ENCODE measurements around the gene DMD.

Gene DMD

DNA sequence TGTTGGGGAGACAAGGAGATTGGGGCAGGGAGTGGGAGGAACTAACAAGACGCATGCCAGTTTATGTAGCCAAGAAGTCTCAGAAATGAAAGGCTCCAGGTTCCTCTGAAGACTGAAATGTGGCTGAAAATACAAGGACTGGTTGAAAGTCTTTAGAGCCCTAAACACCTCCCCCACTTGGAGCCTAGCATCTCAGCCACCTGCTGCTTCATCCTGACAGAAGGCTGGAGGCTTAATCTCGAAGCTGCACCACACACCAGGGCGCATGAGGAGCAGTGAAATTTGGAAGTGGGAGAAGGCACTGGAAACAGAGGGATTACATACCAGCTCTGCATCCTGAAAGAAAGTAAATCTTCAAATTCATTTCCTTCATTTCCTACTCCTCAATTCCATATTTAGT is 1978.8 kb downstream of the DMD start:
- Histone ChIP-seq H3K9me2 (replicated peaks; ENCODE audit: low read depth, low read length) (no peaks in the 10 kb centered on the region), H3K79me2 (ENCODE audit: insufficient read depth, low read length) (no peaks in the 10 kb centered on the region), H2AFZ (ENCODE audit: low read length) (no peak overlapping the region), H3K4me3 (ENCODE audit: low read length, poor library complexity, severe bottlenecking) (no peak overlapping the region), H3K9me3 (ENCODE audit: insufficient read depth, low read depth, low read length) (no peaks in the 10 kb centered on the region), H3F3A (ENCODE audit: low read depth) (no peaks in the 10 kb centered on the region), H3K36me3 (ENCODE audit: insufficient read depth, low read length) (no peaks in the 10 kb centered on the region), H3K4me1 (ENCODE audit: insufficient read depth, low read length, poor library complexity, severe bottlenecking) (peaks cover 3% of the 10 kb centered on the region), H3K27me3 (ENCODE audit: insufficient read depth, low read length, poor library complexity, severe bottlenecking) (no peaks in the 10 kb centered on the region), H4K20me1 (ENCODE audit: insufficient read depth, low read length, poor library complexity, severe bottlenecking) (no peaks in the 10 kb centered on the region), H3K9ac (ENCODE audit: low read depth, low read length, poor library complexity, severe bottlenecking) (no peak overlapping the region), H3K4me2 (ENCODE audit: low read depth, low read length, poor library complexity, severe bottlenecking) (no peak overlapping the region)
- no peak for TF ChIP-seq EZH2phosphoT487 (IDR thresholded peaks at IDR 0.05; ENCODE audit: borderline replicate concordance)
- TF ChIP-seq, protein P1, sequence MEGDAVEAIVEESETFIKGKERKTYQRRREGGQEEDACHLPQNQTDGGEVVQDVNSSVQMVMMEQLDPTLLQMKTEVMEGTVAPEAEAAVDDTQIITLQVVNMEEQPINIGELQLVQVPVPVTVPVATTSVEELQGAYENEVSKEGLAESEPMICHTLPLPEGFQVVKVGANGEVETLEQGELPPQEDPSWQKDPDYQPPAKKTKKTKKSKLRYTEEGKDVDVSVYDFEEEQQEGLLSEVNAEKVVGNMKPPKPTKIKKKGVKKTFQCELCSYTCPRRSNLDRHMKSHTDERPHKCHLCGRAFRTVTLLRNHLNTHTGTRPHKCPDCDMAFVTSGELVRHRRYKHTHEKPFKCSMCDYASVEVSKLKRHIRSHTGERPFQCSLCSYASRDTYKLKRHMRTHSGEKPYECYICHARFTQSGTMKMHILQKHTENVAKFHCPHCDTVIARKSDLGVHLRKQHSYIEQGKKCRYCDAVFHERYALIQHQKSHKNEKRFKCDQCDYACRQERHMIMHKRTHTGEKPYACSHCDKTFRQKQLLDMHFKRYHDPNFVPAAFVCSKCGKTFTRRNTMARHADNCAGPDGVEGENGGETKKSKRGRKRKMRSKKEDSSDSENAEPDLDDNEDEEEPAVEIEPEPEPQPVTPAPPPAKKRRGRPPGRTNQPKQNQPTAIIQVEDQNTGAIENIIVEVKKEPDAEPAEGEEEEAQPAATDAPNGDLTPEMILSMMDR (conservative IDR thresholded peaks at IDR 0.05; ENCODE audit: low read length), result no peak

DNA sequence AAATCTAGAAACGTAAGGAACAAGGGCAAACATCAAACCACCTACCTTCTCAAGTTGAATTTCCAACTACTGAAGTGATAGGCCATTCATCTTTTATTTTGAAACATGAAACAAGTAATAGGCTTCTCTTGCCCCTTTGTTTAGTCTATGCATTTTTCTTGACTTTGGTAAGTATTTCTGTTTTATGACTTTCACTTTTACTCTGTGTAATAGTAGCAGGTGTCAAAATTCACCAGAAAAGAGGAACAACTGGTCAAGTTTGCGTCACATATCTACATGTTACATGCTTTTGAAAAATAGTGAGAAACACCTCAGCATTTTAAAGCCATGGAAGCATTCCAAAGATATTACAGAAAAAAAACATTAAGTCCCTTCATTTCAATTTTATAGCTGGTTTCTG is 1982.4 kb downstream of the DMD start:
- Histone ChIP-seq H3F3A (ENCODE audit: low read depth) (no peaks in the 10 kb centered on the region), H3K79me2 (ENCODE audit: insufficient read depth, low read length) (no peaks in the 10 kb centered on the region), H3K9ac (ENCODE audit: low read depth, low read length, poor library complexity, severe bottlenecking) (no peak overlapping the region), H4K20me1 (ENCODE audit: insufficient read depth, low read length, poor library complexity, severe bottlenecking) (no peaks in the 10 kb centered on the region), H3K9me2 (replicated peaks; ENCODE audit: low read depth, low read length) (no peaks in the 10 kb centered on the region), H3K36me3 (ENCODE audit: insufficient read depth, low read length) (no peaks in the 10 kb centered on the region), H3K4me1 (ENCODE audit: insufficient read depth, low read length, poor library complexity, severe bottlenecking) (peaks cover 8% of the 10 kb centered on the region), H3K4me3 (ENCODE audit: low read length, poor library complexity, severe bottlenecking) (no peak overlapping the region), H2AFZ (ENCODE audit: low read length) (no peak overlapping the region), H3K9me3 (ENCODE audit: insufficient read depth, low read depth, low read length) (no peaks in the 10 kb centered on the region), H3K27me3 (ENCODE audit: insufficient read depth, low read length, poor library complexity, severe bottlenecking) (no peaks in the 10 kb centered on the region), H3K4me2 (ENCODE audit: low read depth, low read length, poor library complexity, severe bottlenecking) (no peak overlapping the region)
- no peak for TF ChIP-seq EZH2phosphoT487 (IDR thresholded peaks at IDR 0.05; ENCODE audit: borderline replicate concordance)
- TF ChIP-seq, protein P1 (conservative IDR thresholded peaks at IDR 0.05; ENCODE audit: low read length), result no peak

DNA sequence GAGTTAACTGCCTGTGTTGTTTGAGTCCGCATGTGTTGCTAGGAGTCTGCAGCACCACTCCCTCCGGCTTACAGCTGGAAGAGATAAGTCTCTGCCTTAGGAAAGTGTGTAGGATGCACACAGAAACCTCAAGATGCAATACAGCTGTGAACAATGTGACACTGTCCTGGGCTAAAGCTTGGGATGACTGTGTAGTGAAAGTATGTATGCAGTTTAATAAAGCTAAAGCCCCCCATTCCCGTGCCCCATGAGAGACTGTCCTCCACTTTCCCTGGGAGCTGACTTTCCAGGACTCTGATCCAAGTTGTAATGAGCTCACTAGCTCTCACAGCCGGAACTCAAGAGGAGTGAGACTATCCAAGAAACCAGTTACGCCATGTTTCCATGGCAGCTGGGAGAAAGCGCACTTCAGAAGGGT is 1982.9 kb downstream of the DMD start:
- Histone ChIP-seq H3K4me3 (ENCODE audit: low read length, poor library complexity, severe bottlenecking) (no peak overlapping the region), H3K4me1 (ENCODE audit: insufficient read depth, low read length, poor library complexity, severe bottlenecking) (peaks cover 11% of the 10 kb centered on the region), H3F3A (ENCODE audit: low read depth) (no peaks in the 10 kb centered on the region), H4K20me1 (ENCODE audit: insufficient read depth, low read length, poor library complexity, severe bottlenecking) (no peaks in the 10 kb centered on the region), H3K36me3 (ENCODE audit: insufficient read depth, low read length) (no peaks in the 10 kb centered on the region), H3K27me3 (ENCODE audit: insufficient read depth, low read length, poor library complexity, severe bottlenecking) (no peaks in the 10 kb centered on the region), H2AFZ (ENCODE audit: low read length) (no peak overlapping the region), H3K9me2 (replicated peaks; ENCODE audit: low read depth, low read length) (no peaks in the 10 kb centered on the region), H3K9me3 (ENCODE audit: insufficient read depth, low read depth, low read length) (no peaks in the 10 kb centered on the region), H3K79me2 (ENCODE audit: insufficient read depth, low read length) (no peaks in the 10 kb centered on the region), H3K4me2 (ENCODE audit: low read depth, low read length, poor library complexity, severe bottlenecking) (no peak overlapping the region), H3K9ac (ENCODE audit: low read depth, low read length, poor library complexity, severe bottlenecking) (no peak overlapping the region)
- TF ChIP-seq, protein P1 (conservative IDR thresholded peaks at IDR 0.05; ENCODE audit: low read length), result no peak
- TF ChIP-seq EZH2phosphoT487 (IDR thresholded peaks at IDR 0.05; ENCODE audit: borderline replicate concordance), result no peak
